ENCODE data around the gene FBXL19. TPM values are rescaled to one million over a fixed set of nuclear protein-coding genes. Genes with fewer than 3 reads are reported as not detected.

Gene FBXL19
- total and polyA plus RNA-seq, 9 of the 15 experiments (the other 6 are each of a cell fraction or from before 2014, with no cell fraction given), result 0.13 to 48.0 (median 13.5) TPM; not detected in 1

- no peak for TF ChIP-seq IRF9 (tag; IDR thresholded peaks at IDR 0.05)
- TF ChIP-seq IFI16 (CRISPR knock-in tag; IDR thresholded peaks at IDR 0.05), result no peak
- TF ChIP-seq TFE3 (CRISPR knock-in tag; IDR thresholded peaks at IDR 0.05), result peak; percentile 69
- TF ChIP-seq ZNF140 (CRISPR knock-in tag; IDR thresholded peaks at IDR 0.05), result no peak
- TF ChIP-seq IRF2 (CRISPR knock-in tag; IDR thresholded peaks at IDR 0.05), result no peak
- TF ChIP-seq YBX1 (IDR thresholded peaks at IDR 0.05), result no peak
- no peak for TF ChIP-seq ELF1 (tag; IDR thresholded peaks at IDR 0.05)
- no peak for TF ChIP-seq TARDBP (IDR thresholded peaks at IDR 0.05)
- TF ChIP-seq PML (IDR thresholded peaks at IDR 0.05; ENCODE audit: low read length), result 0 out of 2 replicates have a peak, but pooled peaks have one; percentile 4
- no peak for TF ChIP-seq ELK3 (CRISPR knock-in tag; IDR thresholded peaks at IDR 0.05)
- TF ChIP-seq ZNF76 (CRISPR knock-in tag; IDR thresholded peaks at IDR 0.05; ENCODE audit: borderline replicate concordance), result no peak
- no peak for TF ChIP-seq SRF (CRISPR knock-in tag; IDR thresholded peaks at IDR 0.05)
- no peak for TF ChIP-seq PRPF4 (IDR thresholded peaks at IDR 0.05; ENCODE audit: insufficient read depth, low read depth, low read length, poor library complexity, severe bottlenecking)
- no peak for TF ChIP-seq POLR2AphosphoS5 (IDR thresholded peaks at IDR 0.05; ENCODE audit: control insufficient read depth, insufficient read depth, low read depth, low read length)
- TF ChIP-seq SMAD4 (CRISPR knock-in tag; conservative IDR thresholded peaks at IDR 0.05), result 0 out of 2 replicates have a peak, but pooled peaks have one; percentile 39
- TF ChIP-seq MTA1 (IDR thresholded peaks at IDR 0.05; ENCODE audit: borderline replicate concordance), result no peak
- TF ChIP-seq ZBED1 (IDR thresholded peaks at IDR 0.05), result no peak
- no peak for TF ChIP-seq NCOA6 (IDR thresholded peaks at IDR 0.05)
- peak in 1 of 2 experiments; percentile 45; a peak in 1 of 4 replicates for TF ChIP-seq MNT (conservative IDR thresholded peaks at IDR 0.05)
- TF ChIP-seq, protein P1, sequence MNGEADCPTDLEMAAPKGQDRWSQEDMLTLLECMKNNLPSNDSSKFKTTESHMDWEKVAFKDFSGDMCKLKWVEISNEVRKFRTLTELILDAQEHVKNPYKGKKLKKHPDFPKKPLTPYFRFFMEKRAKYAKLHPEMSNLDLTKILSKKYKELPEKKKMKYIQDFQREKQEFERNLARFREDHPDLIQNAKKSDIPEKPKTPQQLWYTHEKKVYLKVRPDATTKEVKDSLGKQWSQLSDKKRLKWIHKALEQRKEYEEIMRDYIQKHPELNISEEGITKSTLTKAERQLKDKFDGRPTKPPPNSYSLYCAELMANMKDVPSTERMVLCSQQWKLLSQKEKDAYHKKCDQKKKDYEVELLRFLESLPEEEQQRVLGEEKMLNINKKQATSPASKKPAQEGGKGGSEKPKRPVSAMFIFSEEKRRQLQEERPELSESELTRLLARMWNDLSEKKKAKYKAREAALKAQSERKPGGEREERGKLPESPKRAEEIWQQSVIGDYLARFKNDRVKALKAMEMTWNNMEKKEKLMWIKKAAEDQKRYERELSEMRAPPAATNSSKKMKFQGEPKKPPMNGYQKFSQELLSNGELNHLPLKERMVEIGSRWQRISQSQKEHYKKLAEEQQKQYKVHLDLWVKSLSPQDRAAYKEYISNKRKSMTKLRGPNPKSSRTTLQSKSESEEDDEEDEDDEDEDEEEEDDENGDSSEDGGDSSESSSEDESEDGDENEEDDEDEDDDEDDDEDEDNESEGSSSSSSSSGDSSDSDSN (IDR thresholded peaks at IDR 0.05; ENCODE audit: borderline replicate concordance in 1 of 2, low read depth in 2 of 2, low read length in 2 of 2), result no peak
- TF ChIP-seq GABPB1 (CRISPR knock-in tag; IDR thresholded peaks at IDR 0.05), result no peak
These were observed 28.6 kb upstream of the FBXL19 start (continued) for GRCh38 chr16:30894540-30895368.

Measured in K562 (cell line).